ENCODE measurements around the gene TBC1D17. TPM values are rescaled to one million over a fixed set of nuclear protein-coding genes. Genes with fewer than 3 reads are reported as not detected.
A peak's percentile ranks its signal among the peaks of the same experiment; 100 is the strongest.

The TBC1D17 gene
- total and polyA plus RNA-seq, 2 of the 13 experiments (the other 11 are each of a cell fraction or from before 2014, with no cell fraction given): 9.7 to 16.9 TPM

GRCh38 chr19:49876422-49877019 is 981 bp upstream of the TBC1D17 start (continued):
- TF ChIP-seq ZNF563 (CRISPR knock-in tag; IDR thresholded peaks at IDR 0.05): no peak
- TF ChIP-seq ZBTB2 (CRISPR knock-in tag; IDR thresholded peaks at IDR 0.05; ENCODE audit: low read depth): no peak
- TF ChIP-seq MXD4 (CRISPR knock-in tag; IDR thresholded peaks at IDR 0.05): 0 out of 2 replicates have a peak, but pooled peaks have one; percentile 70
- TF ChIP-seq ZNF367 (CRISPR knock-in tag; IDR thresholded peaks at IDR 0.05; ENCODE audit: borderline replicate concordance): no peak
- TF ChIP-seq TRIM22 (IDR thresholded peaks at IDR 0.05): no peak
- TF ChIP-seq CCDC6 (CRISPR knock-in tag; IDR thresholded peaks at IDR 0.05): peak; percentile 77; the same call in 1 of the 2 replicates
- no peak for TF ChIP-seq CSRNP1 (CRISPR knock-in tag; IDR thresholded peaks at IDR 0.05)
- TF ChIP-seq KLF16 (CRISPR knock-in tag; IDR thresholded peaks at IDR 0.05): peak in 1 of 2 experiments; percentile 34; a peak in 1 of 4 replicates
- TF ChIP-seq SAP130 (CRISPR knock-in tag; IDR thresholded peaks at IDR 0.05; ENCODE audit: low read depth): peak; percentile 74
- no peak for TF ChIP-seq MED8 (CRISPR knock-in tag; IDR thresholded peaks at IDR 0.05; ENCODE audit: insufficient replicate concordance)
- TF ChIP-seq ZNF720 (CRISPR knock-in tag; IDR thresholded peaks at IDR 0.05): no peak
- peak; percentile 23; the same call in 1 of the 2 replicates for TF ChIP-seq MEIS2 (CRISPR knock-in tag; IDR thresholded peaks at IDR 0.05)
- no peak for TF ChIP-seq HNRNPK (IDR thresholded peaks at IDR 0.05; ENCODE audit: low read depth, low read length, poor library complexity, severe bottlenecking)
- TF ChIP-seq GFI1 (CRISPR knock-in tag; IDR thresholded peaks at IDR 0.05; ENCODE audit: borderline replicate concordance): peak; percentile 56; the same call in 1 of the 2 replicates
- no peak for TF ChIP-seq ZNF251 (CRISPR knock-in tag; IDR thresholded peaks at IDR 0.05)
- no peak for TF ChIP-seq ZBED4 (CRISPR knock-in tag; IDR thresholded peaks at IDR 0.05; ENCODE audit: borderline replicate concordance)
- no peak for TF ChIP-seq HNRNPL (IDR thresholded peaks at IDR 0.05; ENCODE audit: low read depth, low read length)
- TF ChIP-seq MLLT10 (CRISPR knock-in tag; IDR thresholded peaks at IDR 0.05): no peak
- peak; percentile 55; the same call in 1 of the 2 replicates for TF ChIP-seq E2F1 (CRISPR knock-in tag; IDR thresholded peaks at IDR 0.05)
- peak; percentile 94 for TF ChIP-seq ZNF747 (CRISPR knock-in tag; IDR thresholded peaks at IDR 0.05; ENCODE audit: borderline replicate concordance)
